LNCaP clone FGC (cell line): ENCODE measurements around the gene GIT2.
"Not testable (repeated sequence)": the region's sequence is repeated elsewhere in the genome, so short reads cannot be mapped to it uniquely, and the experiment has no call there.

Experiments used
- DNase-seq: peaks from one replicate; pipeline ENCODE4 v3.0.0-alpha.2; 2011; ENCODE audit warnings: low read depth
- H3K4me3 ChIP-seq: 2 replicates; pipeline ENCODE4 v1.5.1; 2011; ENCODE audit warnings: mild to moderate bottlenecking, low read depth, low read length, control low read depth
- CTCF ChIP-seq: IDR thresholded peaks from 2 replicates; pipeline ENCODE4 v1.5.1; 2012; ENCODE audit warnings: mild to moderate bottlenecking; ENCODE audit not compliant: control insufficient read depth, insufficient read depth; ENCODE audit errors: extremely low read depth

The GIT2 gene

GRCh38 chr12:110015132-110015531, 19.0 kb upstream of the GIT2 start:
- no peak overlapping the region for H3K4me3 ChIP-seq
- TF ChIP-seq CTCF, result no peak
- no peak for DNase-seq

- DNase-seq, result no peak
- TF ChIP-seq CTCF, result no peak
- H3K4me3 ChIP-seq, result no peak overlapping the region
Observed at GRCh38 chr12:110012659-110013058, 16.5 kb upstream of the GIT2 start.

GRCh38 chr12:110012137-110012536, 16.0 kb upstream of the GIT2 start:
- H3K4me3 ChIP-seq, result no peak overlapping the region
- no peak for TF ChIP-seq CTCF
- no peak for DNase-seq

- no peak for TF ChIP-seq CTCF
- no peak overlapping the region for H3K4me3 ChIP-seq
- no peak for DNase-seq
Observed at GRCh38 chr12:110010853-110011723, 14.9 kb upstream of the GIT2 start.

- not testable (repeated sequence) for DNase-seq, H3K4me3 ChIP-seq
Observed at GRCh38 chr12:110008681-110009398, 12.7 kb upstream of the GIT2 start.

- TF ChIP-seq CTCF, result no peak
- H3K4me3 ChIP-seq, result no peak overlapping the region
- DNase-seq, result no peak
Observed at GRCh38 chr12:110007881-110008280, 11.7 kb upstream of the GIT2 start.

- DNase-seq, result no peak
- no peak for TF ChIP-seq CTCF
- no peak overlapping the region for H3K4me3 ChIP-seq
Observed at GRCh38 chr12:110006115-110006514, 9.9 kb upstream of the GIT2 start.
